Mucosa of rectum (tissue), 2 donors: Measurements from ENCODE around the gene PLA2G4F.
"Not testable (repeated sequence)": the region's sequence is repeated elsewhere in the genome, so short reads cannot be mapped to it uniquely, and the experiment has no call there.

Source experiments
- H3K27ac ChIP-seq, 2 donors: one replicate each; pipeline ENCODE4 v1.7.0; 2013; ENCODE audit warnings: inconsistent platforms in 2 of 2, low read depth in 2 of 2, low read length in 2 of 2
- H3K27me3 ChIP-seq, 2 donors: one replicate each; pipeline ENCODE4 v1.7.0; 2013; ENCODE audit warnings: low read length in 2 of 2; ENCODE audit not compliant: control insufficient read depth in 2 of 2, insufficient read depth in 2 of 2
- H3K36me3 ChIP-seq, 2 donors: one replicate each; pipeline ENCODE4 v1.7.0; 2013; ENCODE audit warnings: low read length in 2 of 2; ENCODE audit not compliant: control insufficient read depth in 2 of 2, insufficient read depth in 2 of 2
- H3K4me1 ChIP-seq, 2 donors: one replicate each; pipeline ENCODE4 v1.7.0; 2013; ENCODE audit warnings: low read length in 2 of 2, mild to moderate bottlenecking in 1 of 2; ENCODE audit not compliant: control insufficient read depth in 2 of 2, insufficient read depth in 2 of 2
- H3K4me3 ChIP-seq, 2 donors: one replicate each; pipeline ENCODE4 v1.7.0; 2013; ENCODE audit warnings: low read length in 2 of 2
- H3K9ac ChIP-seq, 2 donors: one replicate each; pipeline ENCODE4 v1.7.0; 2013; ENCODE audit warnings: low read length in 2 of 2, low read depth in 1 of 2, mild to moderate bottlenecking in 1 of 2
- H3K9me3 ChIP-seq, 2 donors: one replicate each; pipeline ENCODE4 v1.7.0; 2013; ENCODE audit warnings: low read length in 2 of 2; ENCODE audit not compliant: control insufficient read depth in 2 of 2
- donor health status: healthy.
- donor health status: Normal muscosa, but diverticular disease.

PLA2G4F gene

DNA sequence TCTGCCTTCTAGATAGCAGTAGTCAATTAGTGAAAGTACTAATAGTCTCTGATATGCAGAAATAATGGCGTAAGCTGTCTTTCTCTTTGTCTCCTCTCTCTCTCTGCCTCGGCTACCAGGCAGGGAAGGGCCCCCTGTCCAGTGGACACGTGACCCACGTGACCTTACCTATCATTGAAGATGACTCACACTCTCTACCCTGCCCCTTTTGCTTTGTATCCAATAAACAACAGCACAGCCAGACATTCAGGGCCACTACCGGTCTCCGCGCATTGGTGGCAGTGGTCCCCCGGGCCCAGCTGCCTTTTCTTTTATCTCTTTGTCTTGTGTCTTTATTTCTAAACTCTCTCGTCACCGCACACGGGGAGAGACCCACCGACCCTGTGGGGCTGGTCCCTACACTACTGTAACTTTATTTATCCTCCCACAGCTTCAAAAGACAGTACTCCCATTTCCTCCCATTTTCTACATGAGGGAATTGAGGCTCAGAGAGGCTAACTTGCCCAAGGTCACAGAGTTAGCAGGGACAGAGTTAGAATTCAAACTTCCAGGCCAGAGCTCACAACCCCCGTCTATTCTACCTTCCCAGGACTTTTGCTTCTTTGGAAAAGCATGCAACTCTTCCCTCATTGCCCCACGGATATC, 64.6 kb downstream of the PLA2G4F start:
- H3K27ac ChIP-seq, H3K36me3 ChIP-seq, H3K9me3 ChIP-seq, H3K27me3 ChIP-seq, H3K9ac ChIP-seq, H3K4me3 ChIP-seq: not testable (repeated sequence)
- H3K4me1 ChIP-seq, result peaks cover 7 to 14% of the 10 kb centered on the region in 2 donors

DNA sequence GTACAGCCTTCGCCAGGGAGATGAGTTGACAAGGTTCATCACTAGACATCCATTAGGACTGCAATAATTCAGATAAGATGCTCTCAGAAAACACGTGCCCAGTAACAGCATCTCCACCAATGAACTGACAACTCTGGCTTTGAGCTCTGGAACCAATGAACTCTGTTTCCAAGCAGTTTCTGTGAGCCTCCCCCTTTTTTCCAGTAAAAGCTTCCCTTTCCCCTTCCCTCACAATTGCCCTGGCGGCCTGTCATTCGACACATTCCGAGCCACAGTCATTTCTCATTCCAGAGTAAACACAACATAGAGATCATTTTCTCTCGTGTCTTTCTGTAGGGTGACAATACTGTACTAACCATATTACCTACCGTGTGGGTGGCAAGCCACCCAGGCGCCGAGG, 65.7 kb downstream of the PLA2G4F start:
- Histone ChIP-seq H3K4me1 (peaks cover 7 to 14% of the 10 kb centered on the region in 2 donors), H3K4me3 (no peak overlapping the region), H3K36me3 (no peaks in the 10 kb centered on the region), H3K9me3 (no peaks in the 10 kb centered on the region), H3K27ac (no peak overlapping the region), H3K9ac (no peak overlapping the region), H3K27me3 (no peaks in the 10 kb centered on the region)

DNA sequence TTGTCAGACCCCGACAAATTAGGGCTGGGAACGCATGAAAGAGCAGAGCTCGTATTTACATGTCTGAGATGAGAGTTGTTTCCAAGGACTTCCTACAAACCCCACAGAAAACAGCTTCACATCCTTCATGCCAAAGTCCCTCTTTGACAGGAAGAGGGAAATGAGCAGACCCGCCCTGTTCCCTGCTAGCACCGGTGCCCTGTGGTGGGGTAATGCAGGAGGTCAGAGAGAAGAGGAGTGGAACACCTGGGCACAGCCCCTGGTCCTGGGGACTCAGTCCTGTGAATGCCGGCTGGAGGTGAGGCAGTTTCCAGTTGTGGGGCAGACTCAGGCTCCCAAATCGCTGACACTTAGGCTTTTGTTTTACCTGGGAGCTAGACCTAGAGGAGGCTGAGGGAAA, 66.1 kb downstream of the PLA2G4F start:
- Histone ChIP-seq H3K27ac (no peak overlapping the region), H3K4me1 (peaks cover 7 to 14% of the 10 kb centered on the region in 2 donors), H3K9me3 (no peaks in the 10 kb centered on the region), H3K36me3 (no peaks in the 10 kb centered on the region), H3K4me3 (no peak overlapping the region), H3K27me3 (no peaks in the 10 kb centered on the region), H3K9ac (no peak overlapping the region)

DNA sequence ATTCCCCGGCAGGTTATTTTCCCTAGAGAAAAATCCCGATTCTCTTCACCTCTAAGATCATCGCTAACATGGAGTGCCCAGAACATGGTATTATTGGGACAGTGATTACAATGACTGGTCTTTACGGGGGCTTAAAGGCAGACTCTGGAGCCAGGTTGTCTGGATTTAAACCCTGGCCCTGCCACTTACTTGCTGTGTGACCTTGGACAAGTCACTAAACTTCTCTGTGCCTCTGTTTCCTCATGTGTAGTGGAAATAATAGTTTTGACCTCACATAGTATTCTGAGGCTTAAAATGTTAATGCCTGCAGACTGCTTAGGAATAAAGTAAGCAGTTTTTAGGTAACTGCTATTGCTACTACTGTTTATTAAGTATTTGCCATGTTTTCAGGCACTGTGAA, 66.5 kb downstream of the PLA2G4F start:
- no peak overlapping the region for H3K27ac ChIP-seq
- no peak overlapping the region for H3K9ac ChIP-seq
- peaks cover 11 to 18% of the 10 kb centered on the region in 2 donors for H3K4me1 ChIP-seq
- no peaks in the 10 kb centered on the region for H3K9me3 ChIP-seq
- no peaks in the 10 kb centered on the region for H3K27me3 ChIP-seq
- H3K4me3 ChIP-seq, result no peak overlapping the region
- H3K36me3 ChIP-seq, result no peaks in the 10 kb centered on the region
